Erythroblast (primary cell): ENCODE data around the gene ITPR1.

Experiments
- GATA1 ChIP-seq: IDR thresholded peaks from 2 replicates; pipeline ENCODE4 v1.6.1; 2011; ENCODE audit warnings: low read depth, mild to moderate bottlenecking, control low read depth, low read length, moderate library complexity
- POLR2A ChIP-seq: IDR thresholded peaks from 2 replicates; pipeline ENCODE4 v1.6.1; 2011; ENCODE audit warnings: mild to moderate bottlenecking, low read length

- no peak for TF ChIP-seq POLR2A
- TF ChIP-seq GATA1: no peak
Measured at GRCh38 chr3:4525560-4526223, 32.5 kb downstream of the ITPR1 start.
